Activated naive CD8-positive, alpha-beta T cell treated with anti-CD3 and anti-CD28 coated beads for 36 hours (primary cell): ENCODE measurements around the gene CH25H. TPM values are rescaled to one million over a fixed set of nuclear protein-coding genes. Genes with fewer than 3 reads are reported as not detected.
"Not testable (repeated sequence)": the region's sequence is repeated elsewhere in the genome, so short reads cannot be mapped to it uniquely, and the experiment has no call there.

Source experiments
- DNase-seq: peaks from one replicate; pipeline ENCODE4 v3.0.0; 2021
- H3K27ac Mint-ChIP-seq: one replicate; pipeline ENCODE4 v1.8.0; 2022; ENCODE audit warnings: mild to moderate bottlenecking, moderate library complexity, mixed read lengths
- H3K27me3 Mint-ChIP-seq: one replicate; pipeline ENCODE4 v1.8.0; 2022; ENCODE audit warnings: mild to moderate bottlenecking, mixed read lengths
- H3K36me3 Mint-ChIP-seq: one replicate; pipeline ENCODE4 v1.8.0; 2021; ENCODE audit warnings: mild to moderate bottlenecking, mixed read lengths
- H3K4me1 Mint-ChIP-seq: one replicate; pipeline ENCODE4 v1.8.0; 2021; ENCODE audit warnings: mixed read lengths
- H3K4me3 Mint-ChIP-seq: one replicate; pipeline ENCODE4 v1.8.0; 2022; ENCODE audit warnings: mild to moderate bottlenecking, moderate library complexity, mixed read lengths
- H3K9me3 Mint-ChIP-seq: one replicate; pipeline ENCODE4 v1.8.0; 2022; ENCODE audit warnings: mixed read lengths
- total RNA-seq, 2 experiments: library from RNA; stranded (reverse); gene quantifications; one replicate each; pipeline ENCODE4 v1.2.3, GENCODE V29; 2021

The CH25H gene
- total RNA-seq, 2 experiments from 2014 or later, result 0.16 to 0.21 TPM

DNA sequence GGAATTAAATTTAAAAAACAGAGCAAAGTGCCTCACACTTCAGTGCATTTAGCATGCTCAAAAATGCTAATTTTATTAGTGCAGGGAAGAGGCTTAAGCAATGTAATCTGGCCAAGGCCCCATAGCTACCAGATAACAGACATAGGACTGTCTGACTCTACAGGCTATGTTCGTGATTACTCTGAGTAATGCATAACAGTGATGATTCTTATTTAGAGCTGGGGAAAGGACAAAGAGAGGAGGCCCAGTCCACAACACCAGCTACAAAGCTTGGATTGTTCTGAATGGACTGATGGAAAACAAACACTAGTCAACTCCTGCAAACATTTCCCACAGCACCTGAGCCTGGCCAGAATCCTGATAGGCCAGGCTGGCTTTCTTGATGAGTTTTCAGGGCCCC lies 8.4 kb upstream of the CH25H start:
- no peak for DNase-seq
- Mint-ChIP-seq H3K4me1 (peaks cover 12% of the 10 kb centered on the region), H3K9me3 (no peaks in the 10 kb centered on the region), H3K36me3 (no peaks in the 10 kb centered on the region), H3K4me3 (no peak overlapping the region), H3K27me3 (peaks cover 8% of the 10 kb centered on the region), H3K27ac (no peak overlapping the region)

- Mint-ChIP-seq H3K27ac (no peak overlapping the region), H3K36me3 (no peaks in the 10 kb centered on the region), H3K9me3 (no peaks in the 10 kb centered on the region), H3K4me1 (peaks cover 12% of the 10 kb centered on the region), H3K27me3 (peaks cover 16% of the 10 kb centered on the region), H3K4me3 (no peak overlapping the region)
- DNase-seq, result no peak
These were observed 7.5 kb upstream of the CH25H start for GRCh38 chr10:89214566-89215165.

DNA sequence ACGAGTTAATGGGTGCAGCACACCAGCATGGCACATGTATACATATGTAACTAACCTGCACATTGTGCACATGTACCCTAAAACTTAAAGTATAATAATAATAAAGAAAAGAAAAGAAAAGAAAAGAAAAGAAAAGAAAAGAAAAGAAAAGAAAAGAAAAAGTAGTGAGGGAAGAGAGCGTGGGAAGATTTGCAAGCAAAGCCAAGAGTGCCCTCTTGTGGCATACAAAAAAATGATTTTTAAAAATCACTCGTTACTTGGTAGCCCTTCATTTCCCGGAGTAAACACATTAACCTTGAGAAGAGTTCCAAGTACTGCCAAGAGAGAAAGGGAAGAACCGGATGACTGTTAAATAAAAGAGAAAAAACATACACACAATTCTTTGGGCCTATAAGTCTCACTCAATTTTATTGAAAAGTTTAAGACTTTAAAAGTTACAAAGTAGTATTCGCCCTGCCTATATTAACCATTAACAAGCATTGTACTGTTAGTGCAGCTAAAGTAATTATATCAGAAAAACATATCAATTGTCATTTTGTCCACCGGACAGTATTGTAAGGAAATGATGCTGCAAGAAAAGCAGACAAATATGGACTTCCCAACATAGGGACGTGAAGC lies 6.2 kb upstream of the CH25H start:
- Mint-ChIP-seq H3K27me3 (peaks cover 29% of the 10 kb centered on the region), H3K27ac (no peak overlapping the region), H3K4me1 (peaks cover 12% of the 10 kb centered on the region), H3K9me3 (no peaks in the 10 kb centered on the region), H3K4me3 (no peak overlapping the region), H3K36me3 (no peaks in the 10 kb centered on the region)
- DNase-seq, result no peak

DNA sequence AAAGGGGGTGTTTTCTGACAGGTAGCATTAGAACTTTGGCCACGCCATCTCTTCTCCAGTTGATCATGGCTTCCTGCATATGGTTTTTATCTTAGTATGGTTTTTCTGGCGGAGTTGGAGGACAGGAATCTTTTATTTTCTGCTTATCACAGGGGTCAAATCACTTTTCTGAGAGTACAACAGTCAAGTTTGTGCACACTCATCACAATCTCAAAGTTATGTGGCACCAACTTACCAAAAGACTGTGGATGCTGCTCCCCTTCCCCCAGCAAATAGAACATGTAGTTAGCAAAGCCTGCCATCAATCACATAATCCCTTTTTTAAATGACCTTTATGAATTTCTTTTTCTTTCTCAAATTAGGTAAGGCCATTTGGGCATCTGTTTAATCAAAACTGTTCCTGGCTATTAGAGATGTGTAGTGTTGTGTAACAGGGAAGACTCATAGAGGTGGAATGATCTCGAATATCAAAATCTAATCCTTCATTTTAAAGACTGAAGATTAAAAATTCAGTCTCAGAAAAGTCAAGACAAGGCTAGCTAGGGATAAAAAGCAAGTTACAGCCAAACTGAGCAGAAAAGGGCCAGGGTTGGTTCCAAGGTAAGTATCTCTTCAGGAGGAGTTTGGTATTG lies 3.8 kb upstream of the CH25H start:
- Mint-ChIP-seq H3K27me3 (peaks cover 32% of the 10 kb centered on the region), H3K27ac (no peak overlapping the region), H3K4me3 (no peak overlapping the region), H3K9me3 (no peaks in the 10 kb centered on the region), H3K4me1 (peaks cover 19% of the 10 kb centered on the region), H3K36me3 (no peaks in the 10 kb centered on the region)
- no peak for DNase-seq

- no peak for DNase-seq
- no peaks in the 10 kb centered on the region for H3K9me3 Mint-ChIP-seq
- H3K36me3 Mint-ChIP-seq, result no peaks in the 10 kb centered on the region
- no peak overlapping the region for H3K4me3 Mint-ChIP-seq
- H3K27me3 Mint-ChIP-seq, result peaks cover 32% of the 10 kb centered on the region
- H3K27ac Mint-ChIP-seq, result no peak overlapping the region
- H3K4me1 Mint-ChIP-seq, result peaks cover 19% of the 10 kb centered on the region
These were observed 2.6 kb upstream of the CH25H start for GRCh38 chr10:89209718-89210117.

DNA sequence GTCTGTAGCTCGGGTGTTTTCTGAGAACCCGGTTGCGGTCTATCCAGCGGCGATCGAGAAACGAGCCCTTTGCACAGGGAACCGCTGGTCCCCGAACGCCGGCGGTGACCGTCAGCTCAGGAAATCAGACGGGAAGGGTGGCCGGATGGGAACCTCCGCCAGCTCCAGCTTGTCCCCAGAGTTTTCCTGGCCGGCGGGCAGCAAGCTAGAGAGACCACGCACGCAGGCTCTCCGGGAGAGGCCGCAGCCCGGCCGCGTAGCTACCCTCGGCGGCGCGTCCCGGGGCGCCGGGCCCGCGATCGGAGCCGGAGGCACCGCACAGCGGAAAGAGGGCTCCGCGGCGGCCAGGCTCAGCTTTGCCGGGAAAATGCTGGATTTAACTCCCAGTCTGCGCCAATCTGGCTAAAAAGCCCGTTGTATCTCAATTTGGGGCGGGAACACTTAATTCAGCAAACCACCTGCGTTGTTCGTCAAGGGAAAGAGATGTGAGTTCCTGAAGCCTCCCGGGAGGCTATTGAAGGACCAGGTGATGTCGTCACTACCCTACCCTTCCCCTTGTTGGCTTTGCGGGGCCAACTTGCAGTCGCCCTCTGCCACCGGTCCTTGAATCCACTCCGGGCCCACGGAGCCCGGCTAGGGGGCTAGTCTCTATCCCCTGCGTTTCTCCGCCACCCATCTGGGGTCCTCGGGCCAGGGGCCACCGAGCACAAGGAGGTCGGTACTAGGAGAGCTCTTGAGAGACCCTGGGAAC lies 859 bp upstream of the CH25H start:
- Mint-ChIP-seq H3K9me3 (no peaks in the 10 kb centered on the region), H3K4me3 (peak overlapping the region; percentile 72), H3K27ac (no peak overlapping the region), H3K4me1 (peaks cover 19% of the 10 kb centered on the region), H3K36me3 (no peaks in the 10 kb centered on the region), H3K27me3 (peaks cover 32% of the 10 kb centered on the region)
- peak; percentile 28 for DNase-seq

GRCh38 chr10:89206402-89207180 lies 526 bp downstream of the CH25H start:
- no peaks in the 10 kb centered on the region for H3K36me3 Mint-ChIP-seq
- H3K27me3 Mint-ChIP-seq, result peaks cover 32% of the 10 kb centered on the region
- H3K4me1 Mint-ChIP-seq, result peaks cover 15% of the 10 kb centered on the region
- no peak overlapping the region for H3K27ac Mint-ChIP-seq
- no peaks in the 10 kb centered on the region for H3K9me3 Mint-ChIP-seq
- H3K4me3 Mint-ChIP-seq, result peak overlapping the region; percentile 72
- DNase-seq, result peak; percentile 27

- H3K4me3 Mint-ChIP-seq, result no peak overlapping the region
- peaks cover 23% of the 10 kb centered on the region for H3K27me3 Mint-ChIP-seq
- H3K4me1 Mint-ChIP-seq, result peaks cover 17% of the 10 kb centered on the region
These were observed 2.4 kb downstream of the CH25H start for GRCh38 chr10:89204621-89205185.

GRCh38 chr10:89203237-89203636 lies 3.9 kb downstream of the CH25H start:
- no peaks in the 10 kb centered on the region for H3K36me3 Mint-ChIP-seq
- no peak for DNase-seq
- peaks cover 14% of the 10 kb centered on the region for H3K27me3 Mint-ChIP-seq
- H3K9me3 Mint-ChIP-seq, result no peaks in the 10 kb centered on the region
- H3K4me3 Mint-ChIP-seq, result no peak overlapping the region
- H3K27ac Mint-ChIP-seq, result no peak overlapping the region
- H3K4me1 Mint-ChIP-seq, result peaks cover 18% of the 10 kb centered on the region

More at GRCh38 chr10:89204621-89205185, 2.4 kb downstream of the CH25H start:
- Mint-ChIP-seq H3K9me3 (no peaks in the 10 kb centered on the region), H3K27ac (no peak overlapping the region), H3K36me3 (no peaks in the 10 kb centered on the region)
- no peak for DNase-seq

DNA sequence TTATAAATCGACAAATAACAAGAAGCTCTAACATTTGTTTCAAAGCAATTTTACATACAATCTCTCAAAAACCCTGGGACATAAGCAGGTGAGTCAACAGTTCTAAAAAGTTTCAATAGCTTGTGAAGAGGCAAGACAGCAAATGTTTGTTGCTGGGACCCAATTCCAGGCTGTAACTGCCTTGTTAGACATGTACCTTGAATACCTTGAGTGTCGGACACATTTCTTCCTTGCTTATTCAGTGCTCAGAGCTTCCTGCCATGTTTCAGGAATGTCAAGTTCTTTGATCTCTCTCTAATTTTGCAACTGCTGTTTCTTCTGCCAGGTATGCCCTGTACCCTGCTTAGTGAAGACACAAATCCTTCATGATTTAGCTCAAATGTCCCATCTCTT lies 5.1 kb downstream of the CH25H start:
- H3K4me1 Mint-ChIP-seq, result peaks cover 13% of the 10 kb centered on the region
- peaks cover 12% of the 10 kb centered on the region for H3K27me3 Mint-ChIP-seq
- H3K36me3 Mint-ChIP-seq, result no peaks in the 10 kb centered on the region
- H3K9me3 Mint-ChIP-seq, result no peaks in the 10 kb centered on the region
- DNase-seq, result no peak
- no peak overlapping the region for H3K4me3 Mint-ChIP-seq
- H3K27ac Mint-ChIP-seq, result no peak overlapping the region

GRCh38 chr10:89201345-89202032 lies 5.6 kb downstream of the CH25H start:
- H3K4me3 Mint-ChIP-seq, result no peak overlapping the region
- H3K27ac Mint-ChIP-seq, result no peak overlapping the region
- peaks cover 12% of the 10 kb centered on the region for H3K27me3 Mint-ChIP-seq
- H3K4me1 Mint-ChIP-seq, result peaks cover 7% of the 10 kb centered on the region
- no peaks in the 10 kb centered on the region for H3K9me3 Mint-ChIP-seq
- no peak for DNase-seq
- H3K36me3 Mint-ChIP-seq, result no peaks in the 10 kb centered on the region

GRCh38 chr10:89197473-89197872 lies 9.6 kb downstream of the CH25H start:
- peaks cover 15% of the 10 kb centered on the region for H3K4me1 Mint-ChIP-seq
- no peak for DNase-seq
- no peaks in the 10 kb centered on the region for H3K36me3 Mint-ChIP-seq
- H3K4me3 Mint-ChIP-seq, result no peak overlapping the region
- no peak overlapping the region for H3K27ac Mint-ChIP-seq
- H3K27me3 Mint-ChIP-seq, result peaks cover 23% of the 10 kb centered on the region
- H3K9me3 Mint-ChIP-seq, result no peaks in the 10 kb centered on the region

GRCh38 chr10:89191301-89191700 lies 15.8 kb downstream of the CH25H start:
- not testable (repeated sequence) for H3K36me3 Mint-ChIP-seq, H3K4me3 Mint-ChIP-seq, H3K9me3 Mint-ChIP-seq, DNase-seq, H3K27ac Mint-ChIP-seq
- peaks cover 29% of the 10 kb centered on the region for H3K27me3 Mint-ChIP-seq
- H3K4me1 Mint-ChIP-seq, result peaks cover 12% of the 10 kb centered on the region

DNA sequence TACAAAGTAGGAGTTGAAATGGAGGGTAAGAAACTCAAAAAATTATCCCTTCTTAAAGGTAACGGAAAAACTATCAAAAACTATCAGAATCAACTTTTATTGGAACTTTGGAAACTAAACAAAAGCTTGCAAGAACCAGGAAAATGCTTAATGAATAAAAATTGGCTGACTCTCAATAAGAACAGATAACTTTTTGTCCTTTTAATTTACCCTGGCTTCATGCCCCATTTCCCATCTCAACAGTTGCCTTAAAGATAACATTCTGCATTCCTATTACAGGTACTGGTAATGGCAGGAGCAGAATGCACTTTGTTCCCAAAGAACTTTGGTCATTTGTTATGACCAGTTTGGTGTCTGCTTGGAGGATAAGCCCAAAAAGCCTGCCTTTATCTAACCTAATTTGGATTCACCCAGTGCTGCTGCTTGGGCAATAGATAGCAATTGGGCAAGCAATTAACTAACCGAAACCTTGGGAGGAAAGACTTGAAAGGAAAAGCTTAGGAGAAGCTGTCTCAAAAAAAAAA lies 17.8 kb downstream of the CH25H start:
- Mint-ChIP-seq H3K27me3 (peaks cover 30% of the 10 kb centered on the region), H3K4me3 (no peak overlapping the region), H3K27ac (no peak overlapping the region), H3K9me3 (peaks cover 2% of the 10 kb centered on the region), H3K4me1 (peaks cover 12% of the 10 kb centered on the region), H3K36me3 (no peaks in the 10 kb centered on the region)
- no peak for DNase-seq
